GM23338 (cell line): ENCODE measurements around the gene KLC4. TPM values are rescaled to one million over a fixed set of nuclear protein-coding genes. Genes with fewer than 3 reads are reported as not detected.

Source experiments
- ATAC-seq: fragments of 200-7000 bp; cut with Tn5 transposase; 3 replicates; pipeline ENCODE4 v1.9.1; 2020
- DNase-seq: peaks from one replicate; pipeline ENCODE4 v3.0.0-alpha.2; 2015; ENCODE audit warnings: low spot score
- H2AFZ ChIP-seq: fragments of 200-600 bp; sonication (generic); 2 replicates; pipeline ENCODE4 v1.8.0; 2016; ENCODE audit warnings: antibody characterized with exemption, mild to moderate bottlenecking, moderate library complexity
- H3F3A ChIP-seq: fragments of 200-600 bp; sonication (generic); replicated peaks from 2 replicates; pipeline ENCODE4 v1.8.0; 2017; ENCODE audit warnings: antibody characterized with exemption, mixed run types, low read depth
- H3K27ac ChIP-seq: fragments of 200-600 bp; sonication (generic); 2 replicates; pipeline ENCODE4 v1.6.1; 2016; ENCODE audit warnings: low read depth
- H3K27me3 ChIP-seq: fragments of 200-600 bp; sonication (generic); 2 replicates; pipeline ENCODE4 v1.8.0; 2016; ENCODE audit warnings: mild to moderate bottlenecking, mixed run types, moderate library complexity; ENCODE audit not compliant: insufficient read depth
- H3K36me3 ChIP-seq: fragments of 200-600 bp; sonication (generic); 2 replicates; pipeline ENCODE4 v1.8.0; 2016; ENCODE audit warnings: mild to moderate bottlenecking; ENCODE audit not compliant: insufficient read depth
- H3K4me1 ChIP-seq: fragments of 200-600 bp; sonication (generic); 2 replicates; pipeline ENCODE4 v1.8.0; 2016; ENCODE audit warnings: mild to moderate bottlenecking, moderate library complexity; ENCODE audit not compliant: insufficient read depth
- H3K4me2 ChIP-seq: fragments of 200-600 bp; sonication (generic); 2 replicates; pipeline ENCODE4 v1.7.1; 2017; ENCODE audit warnings: mixed run types
- H3K4me3 ChIP-seq: fragments of 200-600 bp; sonication (generic); 2 replicates; pipeline ENCODE4 v1.6.1; 2016; ENCODE audit warnings: mixed run types
- H3K79me2 ChIP-seq: fragments of 200-600 bp; sonication (generic); replicated peaks from 2 replicates; pipeline ENCODE4 v1.8.0; 2017; ENCODE audit warnings: mild to moderate bottlenecking; ENCODE audit not compliant: insufficient read depth
- H3K9me2 ChIP-seq: fragments of 200-600 bp; sonication (generic); 2 replicates; pipeline ENCODE4 v1.8.0; 2017; ENCODE audit not compliant: insufficient read depth
- H4K20me1 ChIP-seq: fragments of 200-600 bp; sonication (generic); replicated peaks from 2 replicates; pipeline ENCODE4 v1.8.0; 2017; ENCODE audit warnings: mild to moderate bottlenecking; ENCODE audit not compliant: insufficient read depth
- H3K27ac Mint-ChIP-seq: 2 replicates; pipeline ENCODE4 v1.8.0; 2020; ENCODE audit warnings: inconsistent platforms, mild to moderate bottlenecking, moderate library complexity, mixed read lengths
- H3K27me3 Mint-ChIP-seq: 3 replicates; pipeline ENCODE4 v1.8.0; 2022; ENCODE audit warnings: low read depth, mild to moderate bottlenecking, moderate library complexity, mixed read lengths, inconsistent platforms; ENCODE audit not compliant: insufficient read depth, poor library complexity
- H3K36me3 Mint-ChIP-seq: 3 replicates; pipeline ENCODE4 v1.8.0; 2021; ENCODE audit warnings: low read depth, mild to moderate bottlenecking, inconsistent platforms, moderate library complexity, mixed read lengths
- H3K4me1 Mint-ChIP-seq: 3 replicates; pipeline ENCODE4 v1.8.0; 2020; ENCODE audit warnings: mild to moderate bottlenecking, inconsistent platforms, mixed read lengths
- H3K4me3 Mint-ChIP-seq: 3 replicates; pipeline ENCODE4 v1.8.0; 2021; ENCODE audit warnings: moderate library complexity, mild to moderate bottlenecking, inconsistent platforms, mixed read lengths
- H3K9me3 Mint-ChIP-seq: 3 replicates; pipeline ENCODE4 v1.8.0; 2020; ENCODE audit warnings: moderate library complexity, mild to moderate bottlenecking, inconsistent platforms, mixed read lengths
- CREB1 ChIP-seq: fragments of 250-450 bp; sonication (Bioruptor Pico); IDR thresholded peaks from 2 replicates; pipeline ENCODE4 v1.5.0; 2020; ENCODE audit warnings: low read depth, mild to moderate bottlenecking, moderate library complexity
- CTCF ChIP-seq, 2 experiments: fragments of 200-600 bp in 1 of 2; sonication (generic) in 1 of 2; conservative IDR thresholded peaks; 2 replicates each; pipeline versions ENCODE4 v1.5.1 to v1.6.1; 2016 to 2017; ENCODE audit warnings: antibody characterized with exemption in 2 of 2, low read depth in 2 of 2, mild to moderate bottlenecking in 2 of 2, moderate library complexity in 1 of 2
- EZH2 ChIP-seq: fragments of 200-600 bp; sonication (generic); IDR thresholded peaks from one replicate; pipeline ENCODE4 v1.8.0; 2017; ENCODE audit warnings: antibody characterized with exemption, mild to moderate bottlenecking, low read depth; ENCODE audit not compliant: unreplicated experiment
- EZH2phosphoT487 ChIP-seq: fragments of 200-600 bp; sonication (generic); IDR thresholded peaks from one replicate; pipeline ENCODE4 v1.8.1; 2018; ENCODE audit warnings: antibody characterized with exemption; ENCODE audit not compliant: unreplicated experiment
- NANOG ChIP-seq: IDR thresholded peaks from 2 replicates; pipeline ENCODE4 v1.6.1; 2016; ENCODE audit warnings: antibody characterized with exemption, borderline replicate concordance
- POLR2AphosphoS5 ChIP-seq: IDR thresholded peaks from 2 replicates; pipeline ENCODE4 v1.6.1; 2016; ENCODE audit warnings: antibody characterized with exemption, low read depth
- REST ChIP-seq: IDR thresholded peaks from one replicate; pipeline ENCODE4 v1.6.1; 2018; ENCODE audit warnings: antibody characterized with exemption; ENCODE audit not compliant: unreplicated experiment
- polyA plus RNA-seq: library from polyadenylated mRNA; unstranded; fragments of >200 nt; fragmentation: Nextera tagmentation; extraction: Ambion mirVana; gene quantifications from 2 replicates; pipeline ENCODE4 v1.2.1, GENCODE V29; 2016
- total RNA-seq: library from RNA; depleted of rRNA; stranded (reverse); fragments of >200 nt; shearing (Covaris generic); gene quantifications from 2 replicates; pipeline ENCODE4 v1.2.3, GENCODE V29; 2014
- TF ChIP-seq, protein P1 (sequence below): IDR thresholded peaks from 2 replicates; pipeline ENCODE4 v1.6.1; 2016; ENCODE audit warnings: antibody characterized with exemption

KLC4 gene
- total and polyA plus RNA-seq, 2 experiments from 2014 or later = 14.9 to 17.4 TPM

DNA sequence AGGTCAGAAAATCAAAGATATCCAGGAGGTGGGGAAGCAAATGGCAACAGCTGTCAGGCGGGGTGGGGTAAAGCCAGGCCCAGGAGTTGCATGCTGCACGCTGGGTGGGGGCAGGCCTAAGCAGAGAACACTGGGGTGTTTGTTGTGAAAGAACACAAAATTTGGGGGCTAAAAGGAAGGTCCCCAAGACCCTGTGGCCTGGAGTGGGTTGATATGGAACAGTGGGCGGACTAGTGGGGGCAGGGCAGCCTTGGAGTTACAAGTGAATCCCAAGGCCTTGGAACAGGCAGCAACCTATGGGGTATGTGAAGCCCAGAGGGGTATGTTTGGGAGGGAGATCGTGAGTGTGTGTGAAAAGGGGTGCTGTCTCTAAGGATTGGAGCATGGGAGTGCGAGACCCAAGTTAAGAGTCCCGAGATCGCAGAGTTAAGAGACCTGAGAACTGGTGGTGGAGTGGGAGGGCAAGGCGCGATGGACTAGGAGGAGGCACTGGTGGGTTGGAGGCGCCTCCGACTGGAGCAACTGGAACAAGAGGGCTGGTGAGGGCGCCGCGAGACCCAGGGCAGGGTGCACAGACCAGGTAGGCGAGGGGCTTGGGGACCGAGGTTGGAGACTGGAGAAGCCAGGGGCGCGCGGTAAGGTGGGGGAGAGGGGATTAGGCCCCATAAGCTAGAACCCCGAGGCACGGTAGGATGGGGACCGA, 6.4 kb upstream of the KLC4 start (continued):
- TF ChIP-seq, protein P1, sequence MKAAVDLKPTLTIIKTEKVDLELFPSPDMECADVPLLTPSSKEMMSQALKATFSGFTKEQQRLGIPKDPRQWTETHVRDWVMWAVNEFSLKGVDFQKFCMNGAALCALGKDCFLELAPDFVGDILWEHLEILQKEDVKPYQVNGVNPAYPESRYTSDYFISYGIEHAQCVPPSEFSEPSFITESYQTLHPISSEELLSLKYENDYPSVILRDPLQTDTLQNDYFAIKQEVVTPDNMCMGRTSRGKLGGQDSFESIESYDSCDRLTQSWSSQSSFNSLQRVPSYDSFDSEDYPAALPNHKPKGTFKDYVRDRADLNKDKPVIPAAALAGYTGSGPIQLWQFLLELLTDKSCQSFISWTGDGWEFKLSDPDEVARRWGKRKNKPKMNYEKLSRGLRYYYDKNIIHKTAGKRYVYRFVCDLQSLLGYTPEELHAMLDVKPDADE = no peak
- TF ChIP-seq EZH2 (no peak), CTCF (conservative IDR thresholded peaks at IDR 0.05; ENCODE audit: low read depth in 2 of 2) (no peak), NANOG (no peak)

DNA sequence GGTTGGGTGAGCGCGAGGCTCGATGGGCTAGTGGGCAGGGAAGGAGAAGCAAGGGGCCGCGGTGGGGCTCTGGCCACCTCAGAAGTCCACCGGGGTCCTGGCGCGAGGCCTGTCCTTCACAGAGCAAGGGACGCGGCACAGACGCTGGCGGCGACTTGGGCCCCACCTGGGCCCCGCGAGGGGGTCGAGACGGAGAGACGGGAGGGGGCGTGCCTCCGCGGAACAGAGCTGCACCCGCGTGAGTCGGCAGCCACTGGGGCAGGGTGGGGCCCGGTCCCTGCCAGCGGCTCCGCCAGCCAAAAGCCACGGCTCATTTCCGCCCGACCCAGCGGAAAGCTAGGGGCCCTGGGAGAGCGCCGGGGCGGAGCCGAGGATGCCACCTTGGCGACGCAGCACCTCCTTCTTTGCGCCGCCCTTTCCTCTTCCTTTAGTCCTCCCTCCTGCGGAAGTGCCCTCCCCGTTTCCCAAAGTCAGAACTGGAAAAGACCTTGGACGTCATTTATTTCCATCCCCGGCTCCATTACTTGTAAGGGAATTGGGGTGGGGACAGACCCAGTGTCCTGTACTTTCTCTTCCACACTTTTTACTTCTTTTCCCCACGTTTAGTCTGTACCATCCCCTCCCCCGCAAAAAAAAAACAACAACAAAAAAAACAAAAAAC, 5.8 kb upstream of the KLC4 start, which contains the start of gene CUL7:
Gene CUL7, minus strand, starts transcription at position 307 of the 661 bp plus-strand sequence. CDS start 1,063 bp downstream, outside the sequence.
- H3K27me3 Mint-ChIP-seq = peaks cover 10% of the 10 kb centered on the region
- H3K36me3 Mint-ChIP-seq = peaks cover 44% of the 10 kb centered on the region
- peaks cover 12% of the 10 kb centered on the region for H3K4me1 ChIP-seq
- H3K9me2 ChIP-seq = no peaks in the 10 kb centered on the region
- peak within 1 kb of the TSS; percentile 93 for H3K27ac ChIP-seq
- H3K4me2 ChIP-seq = peak within 1 kb of the TSS; percentile 97
- peak within 1 kb of the TSS; percentile 88 for H3K4me3 ChIP-seq
- TF ChIP-seq, protein P1 = peak; percentile 58
- TF ChIP-seq REST (peak; percentile 11), EZH2phosphoT487 (no peak), CTCF (conservative IDR thresholded peaks at IDR 0.05; ENCODE audit: low read depth in 2 of 2) (0 out of 4 replicates have a peak, but pooled peaks of 1 of the 2 experiments have one; percentile 8), EZH2 (no peak), CREB1 (CRISPR knock-in tag) (peak; percentile 49), POLR2AphosphoS5 (peak; percentile 85)
- no peaks in the 10 kb centered on the region for H4K20me1 ChIP-seq
- peak within 1 kb of the TSS; percentile 98 for H3K27ac Mint-ChIP-seq
- H3K9me3 Mint-ChIP-seq = no peaks in the 10 kb centered on the region; the same call in 1 of the 3 replicates
- peaks cover 5% of the 10 kb centered on the region; the same call in 1 of the 2 replicates for H3K36me3 ChIP-seq
- H3K79me2 ChIP-seq = peaks cover 20% of the 10 kb centered on the region
- no peaks in the 10 kb centered on the region for H3K27me3 ChIP-seq
- peak within 1 kb of the TSS; percentile 83 for H2AFZ ChIP-seq
- H3K4me3 Mint-ChIP-seq = peak within 1 kb of the TSS; percentile 87
- DNase-seq = peak; percentile 98
- H3F3A ChIP-seq = peaks cover 17% of the 10 kb centered on the region; the same call in 1 of the 2 replicates
- peak; percentile 95 for ATAC-seq
- peaks cover 43% of the 10 kb centered on the region for H3K4me1 Mint-ChIP-seq
